ENCODE results near the gene BPHL. TPM values are rescaled to one million over a fixed set of nuclear protein-coding genes. Genes with fewer than 3 reads are reported as not detected.

The BPHL gene
- total and polyA plus RNA-seq, 7 donors: 8.6 to 28.9 (median 11.0) TPM

DNA sequence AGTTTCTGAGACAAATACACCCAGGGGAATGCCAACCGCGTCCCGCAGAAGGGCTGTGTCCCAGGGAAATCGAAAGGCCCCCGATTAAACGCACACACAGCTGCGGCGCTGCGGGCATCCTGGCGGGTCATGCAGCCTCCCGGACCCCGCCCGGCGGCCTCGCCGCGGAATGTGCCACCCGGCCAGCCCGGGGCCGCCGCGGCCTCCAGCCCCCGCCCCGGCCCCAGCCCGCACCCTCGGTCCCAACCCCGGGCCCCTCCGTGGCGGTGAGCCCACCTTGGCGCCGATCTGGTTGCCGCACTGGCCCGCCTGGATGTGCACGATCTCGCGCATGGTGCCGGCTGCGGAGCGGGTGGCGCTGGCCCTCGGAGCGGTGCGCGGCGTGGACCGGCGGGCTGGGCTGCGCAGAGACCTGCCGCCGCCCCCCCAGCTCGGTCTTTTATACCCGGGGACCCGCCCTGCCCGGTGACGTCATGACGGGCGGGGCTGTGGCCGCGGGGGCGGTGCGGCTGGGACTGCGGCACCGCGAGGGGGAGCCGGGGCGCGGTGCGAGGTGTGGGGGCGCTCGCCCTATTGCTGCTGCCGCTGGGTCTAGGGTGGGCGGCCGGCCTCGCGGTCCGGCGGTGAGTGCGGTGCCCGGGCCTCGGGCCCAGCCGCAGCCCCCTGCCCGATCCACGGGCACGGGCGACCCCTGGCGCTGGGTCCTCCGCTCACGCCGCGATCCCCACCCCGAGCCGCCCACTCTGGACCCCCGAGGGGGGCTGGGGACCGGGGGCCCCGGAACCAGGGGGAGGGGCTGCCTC is 38.8 kb downstream of the BPHL start, which contains the start of gene TUBB2A:
Gene TUBB2A, minus strand, starts transcription at position 414 of the 803 bp plus-strand sequence. Its CDS starts 81 bp downstream, at position 333.
- WGBS, 2 donors: 1% methylated on average over 95 of the region's 95 CpGs
- TF ChIP-seq POLR2A (IDR thresholded peaks at IDR 0.05) (peak; percentile 56 to 81), EP300 (IDR thresholded peaks at IDR 0.05) (peak in 1 of 4 donors; percentile 45), CTCF (IDR thresholded peaks at IDR 0.05) (peak in 2 of 4 experiments; percentile 12 to 52), POLR2AphosphoS5 (IDR thresholded peaks at IDR 0.05) (peak; percentile 86 to 97 (median 96))
- H3K4me1 ChIP-seq: peaks cover 0 to 34% (median 14%) of the 10 kb centered on the region in 4 donors
- no peaks in the 10 kb centered on the region for H3K9me3 ChIP-seq
- peak within 1 kb of the TSS; percentile 90 to 99 (median 96) for H3K27ac ChIP-seq
- H3K27me3 ChIP-seq: no peaks in the 10 kb centered on the region
- DNase-seq: peak; percentile 95
- peaks cover 0 to 20% (median 0%) of the 10 kb centered on the region in 4 donors for H3K36me3 ChIP-seq
- intact Hi-C loops (cut with DNase I): loop anchor here (2.0 to 5.0 kb wide), 5 partner anchors 39 to 200 kb away; partner anchors contain the start of genes BPHL and RIPK1
- peak within 1 kb of the TSS; percentile 66 to 99 (median 71) for H3K4me3 ChIP-seq

- H3K4me3 ChIP-seq: no peak overlapping the region
- H3K4me1 ChIP-seq: peaks cover 0 to 43% (median 16%) of the 10 kb centered on the region in 4 donors
- DNase-seq: peak; percentile 78
- intact Hi-C loops (cut with DNase I): loop anchor here (5.0 kb wide), 3 partner anchors 47 to 197 kb away; partner anchors contain the start of gene RIPK1
- H3K9me3 ChIP-seq: no peaks in the 10 kb centered on the region
- TF ChIP-seq POLR2AphosphoS5 (IDR thresholded peaks at IDR 0.05) (peak in 2 of 4 donors; percentile 14 to 42), POLR2A (IDR thresholded peaks at IDR 0.05) (peak in 1 of 2 donors; percentile 29), EP300 (IDR thresholded peaks at IDR 0.05) (no peak), CTCF (IDR thresholded peaks at IDR 0.05) (no peak)
- peak overlapping the region; percentile 90 to 99 (median 96) for H3K27ac ChIP-seq
- H3K36me3 ChIP-seq: peaks cover 0 to 3% (median 0%) of the 10 kb centered on the region in 4 donors
- WGBS, 2 donors: 19 to 53% methylated on average over 31 of the region's 31 CpGs
- H3K27me3 ChIP-seq: no peaks in the 10 kb centered on the region
These were observed 41.6 kb downstream of the BPHL start for GRCh38 chr6:3159805-3160781.

- peaks cover 0 to 31% (median 12%) of the 10 kb centered on the region in 4 donors for H3K4me1 ChIP-seq
- peak overlapping the region in 3 of 4 donors; percentile 68 to 90 (median 77) for H3K4me3 ChIP-seq
- no peak for DNase-seq
- H3K27ac ChIP-seq: peak overlapping the region; percentile 95 to 99 (median 96)
- TF ChIP-seq POLR2AphosphoS5 (IDR thresholded peaks at IDR 0.05) (no peak), POLR2A (IDR thresholded peaks at IDR 0.05) (no peak), EP300 (IDR thresholded peaks at IDR 0.05) (no peak), CTCF (IDR thresholded peaks at IDR 0.05) (no peak)
- intact Hi-C loops (cut with DNase I): loop anchor here (5.0 kb wide), 1 partner anchor 45 kb away; no protein-coding TSS in a partner anchor
- 52 to 62% methylated on average over 7 of the region's 7 CpGs for WGBS, 2 donors
- no peaks in the 10 kb centered on the region for H3K27me3 ChIP-seq
- no peaks in the 10 kb centered on the region for H3K9me3 ChIP-seq
- no peaks in the 10 kb centered on the region for H3K36me3 ChIP-seq
These were observed 43.6 kb downstream of the BPHL start for GRCh38 chr6:3162067-3162497.

GRCh38 chr6:3162565-3163247 is 44.2 kb downstream of the BPHL start:
- Histone ChIP-seq H3K36me3 (no peaks in the 10 kb centered on the region), H3K27ac (peak overlapping the region; percentile 95 to 99 (median 96)), H3K4me3 (peak overlapping the region; percentile 68 to 90 (median 80)), H3K27me3 (no peaks in the 10 kb centered on the region), H3K4me1 (peaks cover 0 to 30% (median 12%) of the 10 kb centered on the region in 4 donors), H3K9me3 (no peaks in the 10 kb centered on the region)
- 0 to 1% methylated on average over 74 of the region's 74 CpGs for WGBS, 2 donors
- TF ChIP-seq POLR2AphosphoS5 (IDR thresholded peaks at IDR 0.05) (peak; percentile 28 to 75 (median 58)), EP300 (IDR thresholded peaks at IDR 0.05) (no peak), CTCF (IDR thresholded peaks at IDR 0.05) (peak in 2 of 4 experiments; percentile 14 to 34), POLR2A (IDR thresholded peaks at IDR 0.05) (peak; percentile 56 to 66)
- intact Hi-C loops (cut with DNase I): loop anchor here (5.0 kb wide), 1 partner anchor 45 kb away; no protein-coding TSS in a partner anchor
- DNase-seq: peak; percentile 90

All from sigmoid colon (tissue), 7 donors.